NCI-H69 (cell line): Measurements from ENCODE around the gene SHTN1.
A peak's percentile ranks its signal among the peaks of the same experiment; 100 is the strongest.

Source experiments
- DNase-seq: peaks from one replicate; lab custom pipeline; 2025; lab: John Stamatoyannopoulos, UW

The SHTN1 gene

GRCh38 chr10:116917481-116917880 lies 87.5 kb downstream of the SHTN1 start:
- DNase-seq = no peak

GRCh38 chr10:116915340-116915739 lies 89.6 kb downstream of the SHTN1 start:
- DNase-seq = no peak

- no peak for DNase-seq
These were observed 91.3 kb downstream of the SHTN1 start for GRCh38 chr10:116913695-116914094.

DNA sequence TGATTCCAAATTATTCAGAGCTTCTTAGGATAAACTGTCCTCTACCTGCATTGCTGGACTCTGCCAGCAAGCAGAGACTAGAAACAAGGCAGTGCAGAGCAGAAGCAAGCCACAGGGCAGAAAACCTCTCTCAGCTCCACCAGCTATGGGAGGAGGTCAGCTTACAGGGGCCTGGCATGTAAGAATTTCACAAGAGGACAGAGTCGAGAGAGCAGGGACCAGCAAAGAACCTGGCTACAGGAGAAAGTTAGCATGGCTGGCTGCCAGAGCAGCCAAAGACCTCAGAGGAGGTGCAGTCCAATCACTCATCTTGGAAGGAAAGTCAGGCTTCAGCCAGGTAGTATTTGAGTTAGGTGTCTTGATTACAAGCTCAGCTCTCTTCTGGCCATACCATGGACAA lies 92.8 kb downstream of the SHTN1 start:
- DNase-seq = no peak

GRCh38 chr10:116910910-116911309 lies 94.1 kb downstream of the SHTN1 start:
- peak; percentile 14 for DNase-seq

DNA sequence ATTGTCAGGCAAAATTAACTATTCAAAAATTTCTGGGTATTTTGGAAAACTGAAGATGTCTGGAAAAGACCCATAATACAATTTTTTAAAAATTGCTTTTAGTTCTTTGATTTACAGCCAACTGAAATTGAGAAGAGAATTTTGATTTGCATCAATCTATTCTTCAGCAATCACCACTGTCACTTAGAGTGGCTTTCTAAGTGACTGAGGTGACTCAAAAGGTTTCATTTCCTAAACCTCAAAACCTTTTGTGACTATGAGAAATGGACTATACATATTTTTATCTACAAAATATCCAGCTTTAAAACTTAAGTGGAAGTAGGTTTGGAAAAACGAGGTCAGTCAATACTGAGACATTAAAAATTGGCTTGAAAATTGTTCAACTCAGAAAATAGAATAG lies 95.7 kb downstream of the SHTN1 start:
- no peak for DNase-seq

DNA sequence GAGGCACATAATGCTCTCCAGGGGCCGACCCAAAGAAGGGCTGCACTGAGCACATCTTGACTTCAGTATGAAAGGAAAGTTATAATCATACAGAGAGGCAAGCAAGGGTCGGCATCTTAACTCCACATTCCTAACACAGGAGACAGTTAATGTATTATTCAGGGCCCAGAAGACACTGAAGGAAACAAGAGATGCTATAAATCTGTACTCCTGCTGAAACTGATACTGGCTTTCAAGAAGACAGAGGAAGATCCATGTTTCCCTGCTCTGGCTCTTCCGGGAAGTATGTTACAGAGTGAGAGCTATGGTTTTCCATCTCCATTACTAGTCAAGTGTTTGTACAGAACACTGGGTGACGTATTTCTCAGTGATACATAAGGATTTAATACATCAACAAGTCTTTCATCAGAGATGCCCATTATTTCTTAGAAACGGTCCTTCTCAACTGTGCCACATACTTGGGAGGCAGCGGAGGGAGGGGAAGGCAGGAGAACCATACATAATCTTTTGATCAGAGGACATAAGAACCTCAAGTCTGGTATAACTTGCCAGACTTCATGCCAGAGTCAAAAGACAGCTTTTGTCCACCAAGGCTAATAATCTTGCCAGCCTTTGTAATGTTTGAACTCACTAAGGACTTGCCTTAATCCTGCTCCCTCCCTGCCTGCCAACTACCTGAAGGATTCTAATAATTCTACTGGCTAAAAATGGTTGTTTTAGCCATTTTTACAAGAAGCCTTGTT lies 97.6 kb downstream of the SHTN1 start:
- no peak for DNase-seq

DNA sequence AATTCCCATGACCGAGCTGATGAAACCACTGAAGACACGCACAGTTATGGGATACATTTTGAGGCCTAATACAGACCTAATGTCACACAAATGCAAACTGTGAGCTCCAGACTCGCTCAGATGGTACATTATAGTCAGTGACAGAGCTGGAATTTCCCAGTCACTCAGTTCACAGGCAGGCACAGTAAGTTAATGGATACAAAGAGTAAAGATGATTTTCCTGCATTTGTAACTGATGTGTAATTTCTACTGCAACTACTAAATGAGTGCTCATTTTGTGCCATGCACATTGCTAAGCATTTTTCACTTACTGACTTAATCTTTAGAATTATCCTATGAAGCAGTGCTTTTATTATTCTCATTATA lies 99.2 kb downstream of the SHTN1 start:
- no peak for DNase-seq

DNA sequence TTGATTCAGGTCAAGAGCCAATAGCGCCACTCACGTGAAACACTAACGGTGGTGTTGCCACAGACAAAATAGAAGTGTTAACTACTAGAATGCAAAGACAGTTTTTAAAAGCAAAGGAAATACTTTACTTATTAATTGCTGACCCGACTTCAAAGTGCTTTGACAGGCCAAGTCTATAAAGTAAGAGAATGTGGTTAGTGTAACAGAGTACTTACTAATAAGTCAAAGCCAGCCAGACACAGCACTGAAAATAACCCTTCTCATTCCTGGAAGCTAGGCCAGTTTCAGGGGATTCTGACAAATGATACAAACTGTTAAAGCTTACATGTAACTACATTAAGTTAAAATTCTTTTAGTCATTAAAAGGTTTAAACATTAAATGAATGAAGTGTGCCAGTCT lies 105.4 kb downstream of the SHTN1 start:
- DNase-seq = no peak

DNA sequence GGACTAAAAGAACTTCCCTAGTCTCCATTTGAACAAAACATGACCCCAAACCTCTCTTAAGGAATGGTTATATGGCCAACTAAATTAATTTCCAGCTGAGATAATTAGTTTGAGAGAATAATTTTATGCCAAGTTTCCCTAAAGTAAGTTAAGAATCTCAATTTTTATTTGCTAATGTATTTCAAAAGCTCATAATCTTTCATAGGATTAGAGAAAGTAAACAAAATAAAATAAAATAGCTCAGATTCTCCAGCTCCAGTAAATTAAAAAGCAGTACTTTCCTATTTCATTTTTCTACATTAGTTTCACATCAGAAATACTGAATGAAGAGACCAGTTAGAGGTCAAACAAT lies 111.3 kb downstream of the SHTN1 start:
- no peak for DNase-seq

- DNase-seq = peak; percentile 91
These were observed 111.9 kb downstream of the SHTN1 start for GRCh38 chr10:116892907-116893685.

DNA sequence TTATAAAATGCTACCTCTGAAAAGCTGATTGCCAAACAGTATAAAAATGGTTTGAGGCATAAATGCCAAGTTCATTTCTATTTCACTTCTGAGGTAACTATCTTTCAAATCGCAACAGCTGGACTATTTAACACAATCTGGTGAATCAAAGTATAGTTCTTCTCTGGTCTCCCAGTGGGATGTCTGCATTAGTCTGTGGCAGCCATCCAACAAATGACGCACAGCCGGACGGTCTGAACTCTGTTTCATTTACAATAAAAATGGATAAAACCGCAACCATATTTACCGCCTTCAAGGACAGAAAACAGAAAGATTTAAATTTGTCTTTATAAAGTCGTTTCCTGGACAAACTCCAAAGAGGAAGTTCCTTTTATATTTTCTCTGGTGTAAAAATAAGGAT lies 113.8 kb downstream of the SHTN1 start:
- DNase-seq = peak; percentile 91

- DNase-seq = no peak
These were observed 115.9 kb downstream of the SHTN1 start for GRCh38 chr10:116889066-116889465.

DNA sequence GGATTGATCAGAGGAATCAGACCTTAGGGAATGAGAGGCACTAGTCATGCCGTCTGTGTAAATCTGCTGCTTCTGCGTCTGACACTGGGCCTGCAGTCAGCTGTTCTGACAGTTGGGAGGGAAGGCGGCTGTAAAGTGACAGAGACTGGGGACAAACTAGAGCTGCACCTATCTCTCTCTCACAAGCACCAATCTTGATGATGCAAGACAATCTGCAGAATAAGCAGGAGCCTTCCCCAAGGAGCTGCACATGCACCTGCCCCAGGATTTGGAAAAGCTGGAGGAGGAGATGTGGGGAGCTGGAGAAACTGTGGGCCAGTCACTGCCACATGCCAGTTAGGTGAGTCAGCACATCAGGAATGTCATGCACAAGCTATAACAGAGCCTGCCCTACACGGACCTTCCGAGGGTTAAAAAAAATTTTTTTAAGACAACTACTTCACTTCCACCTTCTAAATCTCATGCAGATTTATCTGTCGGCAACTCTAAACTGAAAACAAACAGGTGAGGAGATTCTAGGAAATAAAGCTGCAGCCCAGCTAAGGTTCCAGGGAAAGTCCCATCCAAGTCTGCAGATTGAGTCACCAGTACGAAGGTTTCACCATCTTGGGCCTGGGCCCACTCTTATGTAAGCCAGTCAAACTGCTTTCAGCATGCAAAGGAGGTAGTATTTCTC lies 116.5 kb downstream of the SHTN1 start:
- DNase-seq = no peak

- peak; percentile 57 for DNase-seq
These were observed 118.2 kb downstream of the SHTN1 start for GRCh38 chr10:116886772-116887171.

- DNase-seq = peak; percentile 36
These were observed 122.3 kb downstream of the SHTN1 start for GRCh38 chr10:116882639-116883038.

DNA sequence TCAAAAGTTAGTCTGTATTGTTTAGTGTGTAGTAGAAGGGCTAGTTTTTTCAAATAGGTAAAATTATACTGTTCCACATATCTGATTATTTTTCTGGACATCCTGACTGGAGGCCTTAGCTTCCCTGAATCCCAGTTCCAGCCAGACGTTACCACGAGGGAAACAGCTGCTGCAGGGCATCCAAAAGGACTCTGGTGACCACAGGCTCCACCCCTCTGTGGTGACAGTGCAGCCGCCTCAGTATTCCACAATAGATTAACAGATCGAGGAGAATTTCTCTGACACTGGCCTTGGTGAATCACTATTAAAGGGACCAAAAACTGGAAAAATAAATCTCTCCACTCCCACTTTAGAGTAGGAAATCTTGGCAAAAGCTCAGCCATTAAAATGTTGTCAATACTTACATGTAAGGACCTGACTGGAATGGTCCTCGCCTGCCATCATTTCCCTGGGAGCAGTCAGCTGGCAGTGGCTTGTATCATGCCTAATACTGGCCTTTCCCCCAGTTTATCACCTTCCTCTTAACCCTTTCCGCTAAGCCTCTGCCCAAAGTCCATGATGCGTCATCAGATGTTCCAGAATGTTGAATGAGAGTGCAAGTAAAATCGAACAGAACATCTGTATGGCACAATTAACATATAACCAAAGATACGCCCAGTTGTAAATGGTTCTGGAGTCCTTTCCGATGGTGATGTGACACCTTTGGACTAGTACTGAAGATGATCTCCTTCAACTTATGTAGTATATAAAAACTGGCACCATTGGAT lies 124.1 kb downstream of the SHTN1 start:
- peak; percentile 26 for DNase-seq

GRCh38 chr10:116879817-116880216 lies 125.2 kb downstream of the SHTN1 start:
- DNase-seq = peak; percentile 17

DNA sequence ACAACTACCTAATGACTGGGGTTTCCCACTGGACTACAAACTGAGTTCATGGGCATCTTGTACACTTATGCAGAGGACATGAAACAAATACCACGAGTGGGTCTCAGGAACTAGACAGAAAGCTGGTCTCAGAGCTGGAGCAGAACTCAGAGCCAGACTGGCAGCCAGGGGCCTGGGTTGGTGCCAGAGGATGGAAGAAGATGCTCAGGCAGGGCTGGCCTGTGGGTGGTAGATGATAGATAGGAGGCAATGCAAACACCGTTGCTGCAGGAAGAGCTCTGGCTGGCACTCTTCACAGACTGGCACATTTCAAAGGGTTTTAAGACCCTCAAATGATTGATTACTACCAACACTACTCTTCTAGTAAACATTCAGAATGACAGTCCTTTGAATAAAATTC lies 126.9 kb downstream of the SHTN1 start:
- DNase-seq = peak; percentile 72

DNA sequence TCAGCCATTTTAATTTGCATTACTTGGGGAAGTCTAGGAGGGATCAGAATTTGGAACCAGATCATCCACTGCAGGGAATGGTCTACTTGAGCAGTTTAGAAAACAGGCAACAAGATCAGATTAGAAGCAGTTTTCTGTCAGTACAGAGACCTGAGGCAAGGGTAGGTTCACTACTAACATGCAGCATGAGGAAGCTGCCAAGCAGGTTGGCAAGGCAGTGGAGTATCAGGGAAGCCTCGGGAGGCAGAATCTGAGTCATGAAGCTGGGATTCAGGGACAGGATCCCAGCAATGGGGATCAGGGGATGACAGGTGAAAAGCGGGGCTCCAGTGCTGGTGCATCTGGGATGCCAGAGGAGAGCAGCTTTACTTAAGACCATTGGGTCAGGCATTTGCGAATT lies 127.6 kb downstream of the SHTN1 start:
- no peak for DNase-seq

DNA sequence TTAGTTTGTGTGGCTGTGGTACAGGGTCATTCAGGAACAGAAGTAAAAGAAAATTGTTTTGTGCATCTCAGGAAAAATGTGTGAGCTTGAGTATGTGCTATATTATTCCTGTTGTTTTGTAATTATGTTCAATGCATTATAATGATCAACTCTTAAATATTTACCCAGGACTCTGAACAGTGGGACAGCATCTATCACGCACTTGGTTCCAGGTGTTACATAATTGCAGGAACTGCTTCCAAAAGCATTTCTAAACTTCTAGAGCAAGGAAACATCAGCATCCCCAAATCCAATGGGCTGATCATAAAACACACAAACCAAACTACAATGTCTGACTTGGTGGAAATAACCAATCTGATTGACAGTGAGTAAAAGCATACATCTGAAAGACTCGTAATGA lies 129.1 kb downstream of the SHTN1 start:
- no peak for DNase-seq

GRCh38 chr10:116873134-116873533 lies 131.9 kb downstream of the SHTN1 start:
- no peak for DNase-seq
